Muscle layer of colon (tissue), 2 donors: Measurements from ENCODE around the gene ARL6IP4.
"Not testable (repeated sequence)": the region's sequence is repeated elsewhere in the genome, so short reads cannot be mapped to it uniquely, and the experiment has no call there.

Experiments
- H3K27ac ChIP-seq: one replicate; pipeline ENCODE4 v1.7.0; 2013; ENCODE audit warnings: low read depth, mild to moderate bottlenecking, low read length, moderate library complexity
- H3K27me3 ChIP-seq, 2 donors: one replicate each; pipeline ENCODE4 v1.7.0; 2013; ENCODE audit warnings: low read length in 2 of 2, mild to moderate bottlenecking in 2 of 2; ENCODE audit not compliant: insufficient read depth in 2 of 2, control insufficient read depth in 1 of 2
- H3K36me3 ChIP-seq: one replicate; pipeline ENCODE4 v1.7.0; 2013; ENCODE audit warnings: mild to moderate bottlenecking, low read length; ENCODE audit not compliant: insufficient read depth
- H3K4me1 ChIP-seq: one replicate; pipeline ENCODE4 v1.7.0; 2013; ENCODE audit warnings: mild to moderate bottlenecking, low read length; ENCODE audit not compliant: insufficient read depth
- H3K4me3 ChIP-seq, 2 donors: one replicate each; pipeline ENCODE4 v1.7.0; 2013; ENCODE audit warnings: low read length in 2 of 2, low read depth in 1 of 2, mild to moderate bottlenecking in 1 of 2, moderate library complexity in 1 of 2
- H3K9ac ChIP-seq: one replicate; pipeline ENCODE4 v1.7.0; 2013; ENCODE audit warnings: low read length
- H3K9me3 ChIP-seq: one replicate; pipeline ENCODE4 v1.7.0; 2013; ENCODE audit warnings: mild to moderate bottlenecking, low read length
- donor health status: abdominal sarcoma.
- donor health status: Adenocarcinoma of cecum.

The ARL6IP4 gene

GRCh38 chr12:122980183-122981035 lies at the start of gene ARL6IP4:
Gene ARL6IP4, plus strand, starts transcription at chr12:122980681. Its CDS starts 459 bp downstream, at chr12:122981140.
- H3K27ac ChIP-seq = peak within 1 kb of the TSS; percentile 88
- peaks cover 15% of the 10 kb centered on the region for H3K36me3 ChIP-seq
- peak within 1 kb of the TSS; percentile 76 for H3K9ac ChIP-seq
- H3K4me3 ChIP-seq = peak within 1 kb of the TSS; percentile 87 to 96
- H3K4me1 ChIP-seq = peaks cover 73% of the 10 kb centered on the region
- H3K9me3 ChIP-seq = no peaks in the 10 kb centered on the region
- no peaks in the 10 kb centered on the region for H3K27me3 ChIP-seq

DNA sequence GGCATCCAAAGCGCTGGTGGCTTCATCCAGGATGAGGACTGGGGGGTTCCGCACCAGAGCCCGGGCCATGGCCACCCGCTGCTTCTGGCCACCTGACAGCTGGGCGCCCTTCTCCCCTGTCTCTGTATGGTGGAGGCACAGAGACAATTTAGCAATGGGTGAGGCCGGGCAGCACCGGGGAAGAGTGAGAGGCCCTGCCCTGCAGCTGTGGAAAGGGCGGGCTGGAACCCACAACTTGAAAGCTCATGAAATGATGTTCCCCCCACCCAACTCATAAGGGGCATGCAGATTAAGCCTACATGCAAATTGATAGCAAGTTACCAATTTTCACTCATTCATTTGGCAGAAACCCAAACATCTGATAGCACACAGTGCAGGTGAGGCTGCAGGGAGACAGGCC lies 48.3 kb upstream of the ARL6IP4 start:
- no peaks in the 10 kb centered on the region for H3K36me3 ChIP-seq
- H3K9me3 ChIP-seq = no peaks in the 10 kb centered on the region
- no peaks in the 10 kb centered on the region for H3K27me3 ChIP-seq
- H3K27ac ChIP-seq = no peak overlapping the region
- no peak overlapping the region for H3K4me3 ChIP-seq
- H3K4me1 ChIP-seq = no peaks in the 10 kb centered on the region
- H3K9ac ChIP-seq = no peak overlapping the region

GRCh38 chr12:122934722-122935121 lies 45.8 kb upstream of the ARL6IP4 start:
- Histone ChIP-seq H3K9me3 (no peaks in the 10 kb centered on the region), H3K27ac (no peak overlapping the region)

DNA sequence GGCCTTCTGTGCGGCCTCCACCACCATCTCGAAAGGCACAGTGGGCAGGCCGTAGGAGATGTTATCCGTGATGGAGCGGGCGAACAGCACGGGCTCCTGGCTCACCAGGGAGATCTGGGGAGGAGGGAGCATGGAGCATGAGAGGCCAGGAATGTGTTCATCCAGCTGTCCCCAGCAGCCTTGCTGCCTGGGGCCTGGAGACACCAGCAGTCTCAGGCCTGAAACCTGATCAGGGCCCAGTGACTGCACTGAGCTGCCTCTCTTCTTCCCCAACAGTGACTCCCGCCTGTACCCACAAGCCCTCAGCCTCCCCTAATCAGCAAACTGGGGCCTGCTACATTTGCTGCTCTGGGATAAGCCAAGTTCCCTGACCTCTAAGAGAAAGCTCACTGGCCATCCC lies 45.2 kb upstream of the ARL6IP4 start:
- H3K27ac ChIP-seq = no peak overlapping the region
- no peaks in the 10 kb centered on the region for H3K4me1 ChIP-seq
- no peak overlapping the region for H3K9ac ChIP-seq
- no peaks in the 10 kb centered on the region for H3K27me3 ChIP-seq
- H3K4me3 ChIP-seq = no peak overlapping the region
- no peaks in the 10 kb centered on the region for H3K9me3 ChIP-seq
- no peaks in the 10 kb centered on the region for H3K36me3 ChIP-seq

More at GRCh38 chr12:122934722-122935121, 45.8 kb upstream of the ARL6IP4 start:
- Histone ChIP-seq H3K9ac (no peak overlapping the region), H3K27me3 (no peaks in the 10 kb centered on the region), H3K36me3 (no peaks in the 10 kb centered on the region), H3K4me1 (no peaks in the 10 kb centered on the region), H3K4me3 (no peak overlapping the region)

- no peaks in the 10 kb centered on the region for H3K27me3 ChIP-seq
- no peaks in the 10 kb centered on the region for H3K36me3 ChIP-seq
- H3K9me3 ChIP-seq = no peaks in the 10 kb centered on the region
- H3K4me1 ChIP-seq = no peaks in the 10 kb centered on the region
- H3K4me3 ChIP-seq = no peak overlapping the region
- H3K9ac ChIP-seq = no peak overlapping the region
- H3K27ac ChIP-seq = no peak overlapping the region
Measured at GRCh38 chr12:122937622-122938091, 42.8 kb upstream of the ARL6IP4 start.

DNA sequence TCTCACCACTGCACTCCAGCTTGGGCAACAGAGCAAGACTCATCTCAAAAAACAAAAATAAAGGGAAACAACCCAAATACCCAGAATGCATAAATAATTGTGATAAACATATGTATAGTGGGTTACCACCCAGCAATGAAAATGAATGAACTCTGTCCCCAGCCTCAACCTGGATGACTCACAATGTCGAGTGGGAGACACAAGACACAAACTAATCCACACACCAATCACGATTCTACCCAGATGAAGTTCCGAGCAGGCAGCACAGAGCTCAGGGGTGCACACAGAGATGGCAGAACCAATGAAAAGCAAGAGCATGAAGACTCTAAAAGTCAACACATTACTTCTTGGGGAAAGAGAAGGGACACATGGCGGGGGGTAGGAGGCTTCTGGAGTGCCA lies 41.4 kb upstream of the ARL6IP4 start:
- H3K9me3 ChIP-seq = no peaks in the 10 kb centered on the region
- no peaks in the 10 kb centered on the region for H3K27me3 ChIP-seq
- no peak overlapping the region for H3K27ac ChIP-seq
- H3K36me3 ChIP-seq = no peaks in the 10 kb centered on the region
- no peak overlapping the region for H3K9ac ChIP-seq
- H3K4me3 ChIP-seq = no peak overlapping the region
- H3K4me1 ChIP-seq = no peaks in the 10 kb centered on the region

DNA sequence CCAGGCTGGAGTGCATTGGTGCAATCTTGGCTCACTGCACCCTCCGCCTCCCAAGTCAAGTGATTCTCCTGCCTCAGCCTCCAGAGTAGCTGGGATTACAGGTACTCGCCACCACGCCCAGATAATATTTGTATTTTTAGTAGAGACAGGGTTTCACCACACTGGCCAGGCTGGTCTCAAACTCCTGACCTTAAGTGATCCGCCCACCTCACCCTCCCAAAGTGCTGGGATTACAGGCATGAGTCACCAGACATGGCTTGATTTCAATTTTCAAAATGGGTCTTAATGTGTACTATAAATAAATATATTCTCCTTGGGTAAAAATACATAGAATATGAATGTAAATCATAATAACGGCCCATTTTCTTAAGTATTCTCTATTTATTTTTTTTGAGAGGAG lies 39.1 kb upstream of the ARL6IP4 start:
- H3K9ac ChIP-seq, H3K4me1 ChIP-seq, H3K4me3 ChIP-seq, H3K9me3 ChIP-seq, H3K27me3 ChIP-seq, H3K36me3 ChIP-seq, H3K27ac ChIP-seq: not testable (repeated sequence)

GRCh38 chr12:122942637-122943036 lies 37.8 kb upstream of the ARL6IP4 start:
- no peaks in the 10 kb centered on the region for H3K9me3 ChIP-seq
- no peak overlapping the region for H3K27ac ChIP-seq
- H3K9ac ChIP-seq = no peak overlapping the region
- H3K36me3 ChIP-seq = no peaks in the 10 kb centered on the region
- peaks cover 15% of the 10 kb centered on the region for H3K4me1 ChIP-seq
- no peaks in the 10 kb centered on the region for H3K27me3 ChIP-seq
- H3K4me3 ChIP-seq = no peak overlapping the region

DNA sequence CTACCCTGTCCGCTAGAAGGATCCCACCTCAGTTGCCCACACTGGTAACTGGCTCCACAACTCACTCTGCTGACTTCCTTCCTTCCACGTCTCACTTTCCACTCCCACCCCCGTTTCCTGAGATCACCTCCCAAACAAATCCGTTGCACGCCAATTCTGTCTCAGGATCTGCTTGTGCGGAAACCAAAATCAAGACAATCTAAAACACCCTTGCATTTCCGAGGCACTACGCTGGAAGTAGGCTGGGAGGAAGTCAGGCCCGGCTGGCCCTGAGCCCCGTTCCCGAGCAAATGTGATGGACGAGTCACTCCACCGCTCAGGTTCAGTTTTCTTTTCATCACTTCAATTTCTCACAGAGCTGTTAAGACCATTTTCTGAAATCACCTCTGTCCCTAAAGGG lies 37.3 kb upstream of the ARL6IP4 start:
- Histone ChIP-seq H3K27ac (no peak overlapping the region), H3K36me3 (no peaks in the 10 kb centered on the region), H3K9me3 (no peaks in the 10 kb centered on the region), H3K4me1 (peaks cover 15% of the 10 kb centered on the region), H3K27me3 (no peaks in the 10 kb centered on the region), H3K4me3 (no peak overlapping the region), H3K9ac (no peak overlapping the region)

GRCh38 chr12:122944605-122945592 lies 35.6 kb upstream of the ARL6IP4 start:
- H3K4me1 ChIP-seq = peaks cover 15% of the 10 kb centered on the region
- H3K9me3 ChIP-seq = no peaks in the 10 kb centered on the region
- no peak overlapping the region for H3K27ac ChIP-seq
- H3K27me3 ChIP-seq = no peaks in the 10 kb centered on the region
- no peaks in the 10 kb centered on the region for H3K36me3 ChIP-seq
- H3K9ac ChIP-seq = no peak overlapping the region
- no peak overlapping the region for H3K4me3 ChIP-seq

GRCh38 chr12:122946690-122947341 lies 33.7 kb upstream of the ARL6IP4 start:
- H3K4me1 ChIP-seq = peaks cover 15% of the 10 kb centered on the region
- no peaks in the 10 kb centered on the region for H3K9me3 ChIP-seq
- H3K9ac ChIP-seq = no peak overlapping the region
- no peaks in the 10 kb centered on the region for H3K27me3 ChIP-seq
- no peak overlapping the region for H3K4me3 ChIP-seq
- H3K36me3 ChIP-seq = no peaks in the 10 kb centered on the region
- H3K27ac ChIP-seq = no peak overlapping the region
